OCI-LY1 (cell line): Measurements from ENCODE around the gene SAT1.

Experiments used
- H2AFZ ChIP-seq: fragments of 200-600 bp; sonication (generic), shearing (Covaris generic); 2 replicates; pipeline ENCODE4 v1.6.0; 2014; ENCODE audit warnings: antibody characterized with exemption, mild to moderate bottlenecking, low read length
- H3F3A ChIP-seq: fragments of 200-600 bp; sonication (generic), shearing (Covaris generic); 2 replicates; pipeline ENCODE4 v1.6.0; 2014; ENCODE audit warnings: mild to moderate bottlenecking, antibody characterized with exemption, low read length, moderate library complexity; ENCODE audit not compliant: insufficient read depth
- H3K27ac ChIP-seq: fragments of 200-600 bp; sonication (generic); 2 replicates; pipeline ENCODE4 v1.5.1; 2014; ENCODE audit warnings: low read length, mixed run types, mild to moderate bottlenecking, low read depth; ENCODE audit not compliant: poor library complexity, severe bottlenecking
- H3K27me3 ChIP-seq: fragments of 200-600 bp; sonication (generic); 2 replicates; pipeline ENCODE4 v1.6.0; 2014; ENCODE audit warnings: antibody characterized with exemption, mild to moderate bottlenecking, low read length, moderate library complexity; ENCODE audit not compliant: insufficient read depth
- H3K36me3 ChIP-seq: fragments of 200-600 bp; sonication (generic); 2 replicates; pipeline ENCODE4 v1.6.1; 2014; ENCODE audit warnings: mild to moderate bottlenecking, antibody characterized with exemption, low read length, moderate library complexity, mixed read lengths; ENCODE audit not compliant: insufficient read depth
- H3K4me1 ChIP-seq: fragments of 200-600 bp; sonication (generic); 2 replicates; pipeline ENCODE4 v1.5.1; 2014; ENCODE audit warnings: mild to moderate bottlenecking, low read length, moderate library complexity; ENCODE audit not compliant: insufficient read depth, severe bottlenecking
- H3K4me2 ChIP-seq: fragments of 200-600 bp; sonication (generic), shearing (Covaris generic); 2 replicates; pipeline ENCODE4 v1.6.1; 2014; ENCODE audit warnings: low read length
- H3K4me3 ChIP-seq: fragments of 200-600 bp; sonication (generic); 2 replicates; pipeline ENCODE4 v1.5.1; 2014; ENCODE audit warnings: low read length, low read depth, mild to moderate bottlenecking, mixed read lengths; ENCODE audit not compliant: poor library complexity, severe bottlenecking
- H3K79me2 ChIP-seq: fragments of 200-600 bp; shearing (Covaris generic); 2 replicates; pipeline ENCODE4 v1.6.1; 2016; ENCODE audit warnings: mixed run types, low read length, mixed read lengths; ENCODE audit not compliant: insufficient read depth
- H3K9ac ChIP-seq: fragments of 200-600 bp; sonication (generic), shearing (Covaris generic); 2 replicates; pipeline ENCODE4 v1.6.1; 2014; ENCODE audit warnings: mild to moderate bottlenecking, low read length, mixed read lengths
- H3K9me2 ChIP-seq: fragments of 200-600 bp; sonication (generic), shearing (Covaris generic); 2 replicates; pipeline ENCODE4 v1.6.1; 2014; ENCODE audit warnings: low read depth, mild to moderate bottlenecking, low read length, mixed read lengths
- H3K9me3 ChIP-seq: fragments of 200-600 bp; shearing (Covaris generic); 2 replicates; pipeline ENCODE4 v1.6.1; 2014; ENCODE audit warnings: low read length, mixed read lengths
- H4K20me1 ChIP-seq: fragments of 200-600 bp; sonication (generic), shearing (Covaris generic); 2 replicates; pipeline ENCODE4 v1.6.0; 2016; ENCODE audit warnings: mild to moderate bottlenecking, low read length; ENCODE audit not compliant: insufficient read depth
- CTCF ChIP-seq: fragments of 200-600 bp; sonication (generic), shearing (Covaris generic); IDR thresholded peaks from 2 replicates; pipeline ENCODE4 v1.5.1; 2017; ENCODE audit warnings: mild to moderate bottlenecking, antibody characterized with exemption, low read length, moderate library complexity, mixed read lengths
- EZH2 ChIP-seq: fragments of 200-600 bp; sonication (generic), shearing (Covaris generic); IDR thresholded peaks from 2 replicates; pipeline ENCODE4 v1.8.0; 2017; ENCODE audit warnings: borderline replicate concordance, mixed run types, mild to moderate bottlenecking, antibody characterized with exemption, low read length, moderate library complexity, mixed read lengths

SAT1 gene

DNA sequence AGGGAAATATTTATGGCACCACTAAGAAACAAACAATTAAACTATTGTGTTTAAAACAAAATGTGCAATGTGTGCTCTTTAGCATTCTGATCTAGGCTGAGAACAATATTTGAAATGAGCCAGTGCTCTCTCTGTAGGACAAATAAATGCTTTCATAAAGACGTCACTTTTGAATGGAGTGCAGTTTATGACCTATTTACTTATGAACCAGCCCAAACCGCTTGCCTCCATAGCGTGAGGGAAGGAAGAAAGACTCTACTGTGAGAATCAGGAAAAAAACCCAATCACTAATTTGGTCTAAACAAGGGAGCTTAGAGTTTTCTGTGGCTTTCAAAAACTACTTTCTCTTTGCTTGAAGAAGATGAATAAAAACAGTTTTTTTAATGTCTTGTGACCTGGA is 39.4 kb downstream of the SAT1 start:
- Histone ChIP-seq H4K20me1 (no peaks in the 10 kb centered on the region), H3K79me2 (no peaks in the 10 kb centered on the region), H3K9ac (no peak overlapping the region), H3K4me2 (no peak overlapping the region), H3K27me3 (no peaks in the 10 kb centered on the region), H3F3A (no peaks in the 10 kb centered on the region), H2AFZ (no peak overlapping the region), H3K27ac (no peak overlapping the region), H3K9me2 (no peaks in the 10 kb centered on the region), H3K4me1 (peaks cover 15% of the 10 kb centered on the region), H3K9me3 (no peaks in the 10 kb centered on the region), H3K4me3 (no peak overlapping the region), H3K36me3 (no peaks in the 10 kb centered on the region)
- TF ChIP-seq EZH2 = no peak
- TF ChIP-seq CTCF = no peak

DNA sequence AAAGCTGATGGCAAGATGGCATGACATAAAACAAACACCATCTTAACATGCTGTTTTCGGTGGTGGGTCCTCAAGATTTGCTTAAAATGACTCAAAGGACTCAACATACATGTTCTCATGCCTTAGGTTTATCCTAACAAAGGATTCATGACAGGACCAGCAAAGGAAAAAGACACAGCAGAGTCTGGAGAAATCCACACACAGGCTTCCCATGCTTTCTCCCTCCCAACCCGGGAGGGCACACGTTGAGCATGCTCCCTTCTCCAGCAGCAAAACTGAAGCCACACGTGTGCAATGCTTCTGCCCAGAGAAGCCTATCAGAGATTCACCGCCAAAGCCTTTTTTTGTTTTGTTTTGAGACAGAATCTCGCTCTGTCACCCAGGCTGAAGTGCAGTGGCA is 39.9 kb downstream of the SAT1 start:
- no peak overlapping the region for H3K4me3 ChIP-seq
- H3K9me3 ChIP-seq = no peaks in the 10 kb centered on the region
- TF ChIP-seq CTCF (no peak), EZH2 (no peak)
- H2AFZ ChIP-seq = no peak overlapping the region
- no peaks in the 10 kb centered on the region for H3K9me2 ChIP-seq
- H3K27me3 ChIP-seq = no peaks in the 10 kb centered on the region
- H3K9ac ChIP-seq = no peak overlapping the region
- H3K36me3 ChIP-seq = no peaks in the 10 kb centered on the region
- H3K4me1 ChIP-seq = peaks cover 11% of the 10 kb centered on the region
- H3K27ac ChIP-seq = no peak overlapping the region
- H4K20me1 ChIP-seq = no peaks in the 10 kb centered on the region
- no peaks in the 10 kb centered on the region for H3F3A ChIP-seq
- no peak overlapping the region for H3K4me2 ChIP-seq
- H3K79me2 ChIP-seq = no peaks in the 10 kb centered on the region

GRCh38 chrX:23825675-23826074 is 42.7 kb downstream of the SAT1 start:
- Histone ChIP-seq H4K20me1 (no peaks in the 10 kb centered on the region), H3K4me2 (no peak overlapping the region), H3K9me3 (no peaks in the 10 kb centered on the region), H3K4me3 (no peak overlapping the region), H3K27me3 (no peaks in the 10 kb centered on the region), H3K79me2 (no peaks in the 10 kb centered on the region), H3K27ac (no peak overlapping the region), H3K4me1 (peaks cover 2% of the 10 kb centered on the region), H3K9me2 (no peaks in the 10 kb centered on the region), H3K36me3 (no peaks in the 10 kb centered on the region), H2AFZ (no peak overlapping the region), H3F3A (no peaks in the 10 kb centered on the region), H3K9ac (no peak overlapping the region)
- TF ChIP-seq CTCF (no peak), EZH2 (no peak)
